ENCODE measurements around the gene RANBP17. TPM values are rescaled to one million over a fixed set of nuclear protein-coding genes. Genes with fewer than 3 reads are reported as not detected.

The RANBP17 gene
- total and polyA plus RNA-seq, 9 of the 15 experiments (the other 6 are each of a cell fraction or from before 2014, with no cell fraction given): not detected

GRCh38 chr5:170880084-170880483, 18.3 kb downstream of the RANBP17 start (continued):
- TF ChIP-seq TFE3 (CRISPR knock-in tag; IDR thresholded peaks at IDR 0.05) (no peak), HDAC3 (IDR thresholded peaks at IDR 0.05; ENCODE audit: borderline replicate concordance, partially characterized antibody) (no peak), MIER1 (IDR thresholded peaks at IDR 0.05; ENCODE audit: low read depth) (no peak), TCF7 (IDR thresholded peaks at IDR 0.05; ENCODE audit: borderline replicate concordance) (no peak), PML (IDR thresholded peaks at IDR 0.05; ENCODE audit: low read length) (no peak), ZNF224 (CRISPR knock-in tag; IDR thresholded peaks at IDR 0.05) (no peak), ZNF609 (CRISPR knock-in tag; IDR thresholded peaks at IDR 0.05; ENCODE audit: borderline replicate concordance) (no peak), TFAP4 (CRISPR knock-in tag; IDR thresholded peaks at IDR 0.05; ENCODE audit: borderline replicate concordance) (no peak), ZFX (CRISPR knock-in tag; IDR thresholded peaks at IDR 0.05) (no peak), DMBX1 (CRISPR knock-in tag; IDR thresholded peaks at IDR 0.05; ENCODE audit: borderline replicate concordance) (no peak)

All from K562 (cell line).